ENCODE measurements around the gene CHRDL2. TPM values are rescaled to one million over a fixed set of nuclear protein-coding genes. Genes with fewer than 3 reads are reported as not detected.

The CHRDL2 gene
- total RNA-seq, 1 experiment from 2014 or later: 0.39 TPM

DNA sequence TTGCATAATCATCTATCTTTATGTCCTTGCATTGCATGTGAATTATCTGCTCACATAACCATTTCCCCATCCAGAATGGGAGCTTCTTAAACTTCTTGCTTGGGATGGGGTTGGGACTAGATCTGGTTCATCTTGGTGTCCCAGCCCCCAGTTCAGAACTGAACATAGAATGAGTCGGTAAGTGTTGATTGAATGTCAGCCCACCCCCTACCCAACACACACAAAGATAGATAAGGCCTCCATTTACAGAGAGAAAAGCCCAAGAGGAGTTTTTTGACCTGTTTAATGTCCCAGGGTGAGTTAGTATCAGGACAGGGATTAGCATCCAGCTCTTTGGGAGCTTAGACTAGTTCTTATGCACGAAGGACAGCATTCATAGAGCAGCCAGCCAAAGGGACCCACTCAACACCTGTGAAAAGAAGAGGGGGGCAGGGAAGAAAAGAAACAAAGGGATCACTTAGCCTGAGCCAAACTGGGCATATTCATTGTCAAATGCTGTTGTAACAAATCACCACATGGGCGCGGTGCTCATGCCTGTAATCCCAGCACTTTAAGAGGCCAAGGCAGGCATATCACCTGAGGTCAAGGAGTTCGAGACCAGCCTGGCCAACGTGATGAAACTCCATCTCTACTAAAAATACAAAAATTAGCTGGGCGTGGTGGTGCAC, 57.4 kb downstream of the CHRDL2 start:
- Mint-ChIP-seq H3K4me1 (peaks cover 8 to 13% of the 10 kb centered on the region in 2 experiments), H3K27ac (no peak overlapping the region; a peak in 1 of 7 replicates), H3K27me3 (ENCODE audit: low read depth) (no peaks in the 10 kb centered on the region), H3K4me3 (no peak overlapping the region), H3K9me3 (peaks cover 7 to 9% of the 10 kb centered on the region in 2 experiments; a peak in 3 of 5 replicates), H3K36me3 (ENCODE audit: insufficient read depth in 1 of 3, low read depth in 3 of 3) (peaks cover 0 to 5% (median 5%) of the 10 kb centered on the region in 3 experiments; a peak in 5 of 7 replicates)
- Histone ChIP-seq H4K5ac (ENCODE audit: insufficient read length, low read depth, low read length) (no peak overlapping the region), H3K4me2 (ENCODE audit: insufficient read depth, insufficient read length, low read length) (no peak overlapping the region), H3K79me2 (ENCODE audit: insufficient read depth, low read length) (no peaks in the 10 kb centered on the region), H2BK120ac (ENCODE audit: low read depth, low read length, poor library complexity, severe bottlenecking) (no peak overlapping the region), H4K8ac (replicated peaks; ENCODE audit: insufficient read length, low read depth, low read length) (no peak overlapping the region), H3K23ac (ENCODE audit: insufficient read length, low read depth, low read length) (no peak overlapping the region), H2BK20ac (ENCODE audit: low read depth, low read length, poor library complexity, severe bottlenecking) (no peak overlapping the region), H4K20me1 (ENCODE audit: control insufficient read depth, insufficient read depth, insufficient read length) (no peaks in the 10 kb centered on the region), H3K56ac (ENCODE audit: insufficient read length, low read depth, low read length) (no peak overlapping the region), H3K4me1 (ENCODE audit: insufficient read depth, low read length) (no peaks in the 10 kb centered on the region), H2BK15ac (ENCODE audit: low read depth, low read length) (no peak overlapping the region), H3K9me3 (ENCODE audit: control insufficient read depth, low read depth, low read length) (no peaks in the 10 kb centered on the region), H3K23me2 (ENCODE audit: insufficient read length, low read depth, low read length, poor library complexity, severe bottlenecking) (no peaks in the 10 kb centered on the region), H3K79me1 (ENCODE audit: insufficient read depth, low read depth, low read length, poor library complexity, severe bottlenecking) (no peaks in the 10 kb centered on the region), H3K9ac (ENCODE audit: extremely low read depth, insufficient read length, low read length) (no peak overlapping the region), H3T11ph (ENCODE audit: low read length) (no peak overlapping the region), H2AK5ac (ENCODE audit: insufficient read length, low read length) (no peak overlapping the region), H3K18ac (ENCODE audit: insufficient read length, low read depth, low read length) (no peak overlapping the region), H3K27me3 (ENCODE audit: insufficient read depth, low read length) (no peaks in the 10 kb centered on the region), H3K27ac (ENCODE audit: insufficient read length, low read depth, low read length) (no peak overlapping the region), H2BK12ac (ENCODE audit: insufficient read length, low read depth, low read length) (no peak overlapping the region), H3K4ac (ENCODE audit: low read depth, low read length) (no peak overlapping the region), H4K91ac (ENCODE audit: insufficient read length, low read depth, low read length) (no peak overlapping the region), H2AFZ (ENCODE audit: low read length) (no peak overlapping the region), H3K14ac (ENCODE audit: insufficient read depth, low read length) (no peak overlapping the region), H2BK5ac (ENCODE audit: insufficient read length, low read length) (no peak overlapping the region)
- TF ChIP-seq, protein P1, sequence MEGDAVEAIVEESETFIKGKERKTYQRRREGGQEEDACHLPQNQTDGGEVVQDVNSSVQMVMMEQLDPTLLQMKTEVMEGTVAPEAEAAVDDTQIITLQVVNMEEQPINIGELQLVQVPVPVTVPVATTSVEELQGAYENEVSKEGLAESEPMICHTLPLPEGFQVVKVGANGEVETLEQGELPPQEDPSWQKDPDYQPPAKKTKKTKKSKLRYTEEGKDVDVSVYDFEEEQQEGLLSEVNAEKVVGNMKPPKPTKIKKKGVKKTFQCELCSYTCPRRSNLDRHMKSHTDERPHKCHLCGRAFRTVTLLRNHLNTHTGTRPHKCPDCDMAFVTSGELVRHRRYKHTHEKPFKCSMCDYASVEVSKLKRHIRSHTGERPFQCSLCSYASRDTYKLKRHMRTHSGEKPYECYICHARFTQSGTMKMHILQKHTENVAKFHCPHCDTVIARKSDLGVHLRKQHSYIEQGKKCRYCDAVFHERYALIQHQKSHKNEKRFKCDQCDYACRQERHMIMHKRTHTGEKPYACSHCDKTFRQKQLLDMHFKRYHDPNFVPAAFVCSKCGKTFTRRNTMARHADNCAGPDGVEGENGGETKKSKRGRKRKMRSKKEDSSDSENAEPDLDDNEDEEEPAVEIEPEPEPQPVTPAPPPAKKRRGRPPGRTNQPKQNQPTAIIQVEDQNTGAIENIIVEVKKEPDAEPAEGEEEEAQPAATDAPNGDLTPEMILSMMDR (conservative IDR thresholded peaks at IDR 0.05): no peak
- no CpG with 5 or more reads among the region's 7 CpGs for WGBS (ENCODE audit: extremely low coverage, insufficient read length, low lambda C conversion rate)
- peak; percentile 12 for DNase-seq
